NCI-H526 treated with DMSO at 0.1 percent for 48 hours (cell line): ENCODE measurements around the gene TPI1.

Source experiments
- DNase-seq: peaks from one replicate; lab custom pipeline; 2025; lab: John Stamatoyannopoulos, UW

TPI1 gene

GRCh38 chr12:6867413-6868210 lies at the start of gene TPI1:
TPI1 (plus strand) TSS chr12:6867531; CDS start chr12:6867567, 36 bp downstream.
- DNase-seq: peak; percentile 69

- no peak for DNase-seq
Measured at GRCh38 chr12:6817662-6818157, 49.6 kb upstream of the TPI1 start.

GRCh38 chr12:6818222-6818621 lies 49.1 kb upstream of the TPI1 start:
- DNase-seq: no peak

- DNase-seq: no peak
Measured at GRCh38 chr12:6818645-6819044, 48.7 kb upstream of the TPI1 start.

- no peak for DNase-seq
Measured at GRCh38 chr12:6819106-6820030, 48.0 kb upstream of the TPI1 start.

- DNase-seq: no peak
Measured at GRCh38 chr12:6820166-6820565, 47.2 kb upstream of the TPI1 start.

- DNase-seq: peak; percentile 36
Measured at GRCh38 chr12:6821591-6822425, 45.5 kb upstream of the TPI1 start, which contains the start of gene GPR162. GPR162 (plus strand) TSS chr12:6821821; CDS start chr12:6823899, 2,078 bp downstream.

- DNase-seq: no peak
Measured at GRCh38 chr12:6822426-6823135, 44.8 kb upstream of the TPI1 start.

GRCh38 chr12:6823182-6824084 lies 43.9 kb upstream of the TPI1 start:
- DNase-seq: no peak

GRCh38 chr12:6824085-6824775 lies 43.1 kb upstream of the TPI1 start:
- DNase-seq: no peak

GRCh38 chr12:6824901-6825381 lies 42.4 kb upstream of the TPI1 start:
- DNase-seq: no peak

- DNase-seq: peak; percentile 53
Measured at GRCh38 chr12:6825398-6826124, 41.8 kb upstream of the TPI1 start.

- no peak for DNase-seq
Measured at GRCh38 chr12:6826125-6826733, 41.1 kb upstream of the TPI1 start.

GRCh38 chr12:6826734-6827436 lies 40.4 kb upstream of the TPI1 start:
- DNase-seq: no peak

- DNase-seq: peak; percentile 73
Measured at GRCh38 chr12:6827437-6827911, 39.9 kb upstream of the TPI1 start.

- DNase-seq: peak; percentile 33
Measured at GRCh38 chr12:6827982-6828780, 39.1 kb upstream of the TPI1 start, which contains the start of gene P3H3. P3H3 (plus strand) TSS chr12:6828407; CDS start chr12:6828441, 34 bp downstream.
